NCI-H1048 (cell line): ENCODE results near the gene MT1A.
A peak's percentile ranks its signal among the peaks of the same experiment; 100 is the strongest.

Source experiments
- DNase-seq: peaks from one replicate; lab custom pipeline; 2025; lab: John Stamatoyannopoulos, UW

The MT1A gene

GRCh38 chr16:56681939-56682702 is 43.7 kb downstream of the MT1A start, which contains the start of gene MT1X:
Gene MT1X (plus strand): TSS chr16:56682470. CDS start chr16:56682541, 71 bp downstream.
- DNase-seq = peak; percentile 70

- no peak for DNase-seq
Measured at GRCh38 chr16:56682703-56683397, 44.4 kb downstream of the MT1A start.

- DNase-seq = no peak
Measured at GRCh38 chr16:56683424-56684172, 45.1 kb downstream of the MT1A start.

- no peak for DNase-seq
Measured at GRCh38 chr16:56684256-56684925, 45.9 kb downstream of the MT1A start.

GRCh38 chr16:56684926-56685590 is 46.6 kb downstream of the MT1A start:
- DNase-seq = no peak

GRCh38 chr16:56686758-56687157 is 48.3 kb downstream of the MT1A start:
- DNase-seq = no peak

GRCh38 chr16:56688762-56689161 is 50.3 kb downstream of the MT1A start:
- DNase-seq = no peak

- no peak for DNase-seq
Measured at GRCh38 chr16:56689171-56689570, 50.7 kb downstream of the MT1A start.
